Stimulated activated CD4-positive, alpha-beta T cell treated with anti-CD3 and anti-CD28 coated beads, Interleukin-4, amount 100 ng/mL, for 4 hours (primary cell): ENCODE data around the gene ALG2.

Experiments used
- DNase-seq, 2 experiments: peaks; one replicate each; pipeline ENCODE4 v3.0.0-alpha.2; 2020

The ALG2 gene, protein sequence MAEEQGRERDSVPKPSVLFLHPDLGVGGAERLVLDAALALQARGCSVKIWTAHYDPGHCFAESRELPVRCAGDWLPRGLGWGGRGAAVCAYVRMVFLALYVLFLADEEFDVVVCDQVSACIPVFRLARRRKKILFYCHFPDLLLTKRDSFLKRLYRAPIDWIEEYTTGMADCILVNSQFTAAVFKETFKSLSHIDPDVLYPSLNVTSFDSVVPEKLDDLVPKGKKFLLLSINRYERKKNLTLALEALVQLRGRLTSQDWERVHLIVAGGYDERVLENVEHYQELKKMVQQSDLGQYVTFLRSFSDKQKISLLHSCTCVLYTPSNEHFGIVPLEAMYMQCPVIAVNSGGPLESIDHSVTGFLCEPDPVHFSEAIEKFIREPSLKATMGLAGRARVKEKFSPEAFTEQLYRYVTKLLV

GRCh38 chr9:99221621-99222415 lies at the start of gene ALG2, which contains the start of gene SEC61B:
TSS of gene ALG2 (minus strand) at chr9:99221942. CDS start at chr9:99221894, 48 bp downstream.
TSS of gene SEC61B (plus strand) at chr9:99222282. CDS start at chr9:99222364, 82 bp downstream.
- peak; percentile 92 to 93 for DNase-seq

GRCh38 chr9:99270491-99270890 lies 48.7 kb upstream of the ALG2 start:
- no peak for DNase-seq

DNA sequence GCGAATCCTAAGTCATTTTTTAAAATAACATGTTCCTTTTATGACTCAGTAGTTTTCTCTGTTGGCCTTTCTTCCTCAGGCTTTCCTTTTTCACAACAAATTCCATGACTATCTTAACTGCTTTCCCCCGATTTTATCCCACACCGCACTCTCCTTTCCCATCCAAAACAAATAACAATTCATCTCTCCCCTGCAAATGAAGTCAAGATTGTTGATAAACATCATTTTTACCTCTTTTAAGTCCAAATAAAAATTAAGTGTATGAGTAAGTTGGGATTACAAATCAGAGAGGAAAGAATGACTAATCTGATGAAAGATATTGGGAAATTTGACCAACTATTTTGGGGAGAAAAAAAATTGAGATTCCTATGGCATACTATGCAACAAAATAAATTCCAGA lies 47.7 kb upstream of the ALG2 start:
- no peak for DNase-seq

- peak; percentile 44 to 60 for DNase-seq
Observed at GRCh38 chr9:99266255-99267023, 44.7 kb upstream of the ALG2 start.

DNA sequence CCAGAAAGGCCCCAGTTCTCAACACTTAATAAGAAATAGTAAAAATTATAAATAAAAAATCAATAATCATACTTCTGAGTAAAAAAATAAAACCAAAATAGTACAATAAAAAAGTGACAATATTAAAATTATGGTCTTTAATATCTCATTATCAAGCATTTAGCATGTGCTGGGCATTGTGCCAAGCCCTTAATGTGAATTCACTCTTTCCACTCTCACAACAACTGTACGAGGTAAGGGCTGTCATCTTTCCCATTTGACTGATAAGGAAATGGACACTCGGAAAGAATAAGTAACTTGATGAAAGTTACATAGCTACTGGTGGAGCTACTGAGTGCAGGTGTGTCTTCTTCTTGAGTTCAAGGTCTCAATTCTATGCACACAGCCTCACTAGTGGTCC lies 43.9 kb upstream of the ALG2 start:
- no peak for DNase-seq

- peak in 1 of 2 experiments; percentile 19 for DNase-seq
Observed at GRCh38 chr9:99264070-99264680, 42.4 kb upstream of the ALG2 start.

DNA sequence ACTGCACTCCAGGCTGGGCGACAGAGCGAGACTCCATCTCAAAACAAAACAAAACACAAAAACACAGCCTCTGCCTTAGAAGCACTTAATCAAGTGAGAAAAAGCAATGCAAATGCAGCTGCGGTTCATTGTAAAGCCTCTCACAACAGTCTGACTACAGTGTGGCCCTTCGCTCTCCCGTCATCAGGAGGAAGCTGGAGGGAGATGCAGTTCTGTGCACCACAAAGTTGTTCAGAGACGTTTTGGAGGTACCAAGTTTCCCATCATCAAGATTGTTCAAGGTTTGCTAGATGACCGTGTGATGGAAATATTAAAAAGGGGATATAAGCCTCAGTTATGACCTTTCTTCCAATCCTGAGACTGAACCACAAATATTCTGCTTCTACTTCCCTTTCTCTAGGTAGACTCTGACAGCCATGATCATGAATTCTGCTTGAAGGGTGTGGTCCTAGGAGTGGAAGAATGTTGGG lies 41.2 kb upstream of the ALG2 start:
- DNase-seq: no peak

DNA sequence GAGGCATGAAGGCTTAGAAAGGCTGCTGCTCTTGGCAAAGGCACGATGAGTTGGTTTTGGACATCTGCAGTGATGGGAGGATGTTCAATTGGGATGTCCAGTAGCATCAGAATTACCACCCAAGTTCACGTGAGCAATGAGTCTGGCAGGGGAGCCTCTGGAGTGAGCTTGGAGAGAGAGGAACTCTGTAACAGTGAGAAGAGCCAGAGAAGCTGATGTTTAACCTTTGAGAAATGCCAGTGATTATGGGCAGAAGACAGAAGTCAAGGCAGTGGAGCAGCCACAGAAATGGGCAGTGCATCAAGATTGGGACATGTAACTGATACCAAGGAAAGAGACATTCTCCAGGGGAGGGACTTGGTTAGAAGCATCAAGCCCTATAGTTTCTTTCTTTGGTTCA lies 40.2 kb upstream of the ALG2 start:
- no peak for DNase-seq

GRCh38 chr9:99259231-99259918 lies 37.6 kb upstream of the ALG2 start:
- peak; percentile 18 to 37 for DNase-seq

DNA sequence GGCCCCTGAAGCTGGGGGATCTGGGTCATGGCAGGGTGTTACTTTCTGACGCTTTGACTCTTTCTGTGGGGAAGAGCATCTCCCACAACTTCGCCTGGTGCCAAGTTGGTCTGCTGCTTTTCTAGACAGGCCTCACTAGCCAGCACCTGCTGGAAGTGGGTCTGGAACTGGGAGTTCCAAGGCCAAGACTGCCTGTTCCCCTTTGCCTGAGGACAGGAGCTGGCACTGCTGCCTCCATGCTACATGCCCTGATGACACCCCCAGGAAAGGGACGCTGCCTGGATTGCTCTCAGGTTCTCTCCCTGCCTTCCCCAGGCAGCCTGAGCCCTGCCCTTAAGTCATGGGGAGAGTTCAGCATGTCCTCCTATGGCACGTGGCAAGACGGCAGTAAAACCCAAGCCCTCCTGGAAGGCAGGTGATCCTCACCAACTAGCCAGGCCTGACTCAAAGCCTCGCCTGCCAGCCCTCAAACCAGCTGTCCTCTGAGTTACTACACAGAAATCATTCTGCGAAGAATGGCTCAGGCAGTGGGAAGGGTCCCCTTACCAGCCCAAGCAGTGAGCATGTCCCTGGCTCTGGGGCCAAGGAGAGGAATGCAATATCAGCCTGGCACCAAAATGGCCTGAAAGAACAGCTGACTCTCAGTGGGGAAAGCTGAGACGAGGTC lies 36.1 kb upstream of the ALG2 start:
- no peak for DNase-seq

DNA sequence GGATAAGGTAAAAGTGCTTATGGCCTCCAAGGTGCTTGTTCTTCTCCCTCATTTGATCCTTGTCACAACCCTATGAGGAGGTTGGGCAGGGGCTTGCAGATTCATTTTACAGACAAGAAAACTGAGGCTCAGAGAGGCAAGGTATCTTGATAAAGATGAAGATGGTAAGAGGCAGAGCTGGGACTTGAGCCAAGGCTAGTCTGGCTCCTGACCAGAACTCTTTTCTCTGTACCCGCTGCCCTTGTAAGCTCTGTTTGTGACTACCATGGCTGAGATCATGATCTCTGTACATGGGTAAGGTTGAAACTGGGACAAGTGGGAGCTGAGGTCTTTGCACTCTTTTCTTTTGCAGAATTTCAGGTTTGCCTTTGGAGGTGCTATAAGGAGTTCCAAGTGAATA lies 33.9 kb upstream of the ALG2 start:
- no peak for DNase-seq

DNA sequence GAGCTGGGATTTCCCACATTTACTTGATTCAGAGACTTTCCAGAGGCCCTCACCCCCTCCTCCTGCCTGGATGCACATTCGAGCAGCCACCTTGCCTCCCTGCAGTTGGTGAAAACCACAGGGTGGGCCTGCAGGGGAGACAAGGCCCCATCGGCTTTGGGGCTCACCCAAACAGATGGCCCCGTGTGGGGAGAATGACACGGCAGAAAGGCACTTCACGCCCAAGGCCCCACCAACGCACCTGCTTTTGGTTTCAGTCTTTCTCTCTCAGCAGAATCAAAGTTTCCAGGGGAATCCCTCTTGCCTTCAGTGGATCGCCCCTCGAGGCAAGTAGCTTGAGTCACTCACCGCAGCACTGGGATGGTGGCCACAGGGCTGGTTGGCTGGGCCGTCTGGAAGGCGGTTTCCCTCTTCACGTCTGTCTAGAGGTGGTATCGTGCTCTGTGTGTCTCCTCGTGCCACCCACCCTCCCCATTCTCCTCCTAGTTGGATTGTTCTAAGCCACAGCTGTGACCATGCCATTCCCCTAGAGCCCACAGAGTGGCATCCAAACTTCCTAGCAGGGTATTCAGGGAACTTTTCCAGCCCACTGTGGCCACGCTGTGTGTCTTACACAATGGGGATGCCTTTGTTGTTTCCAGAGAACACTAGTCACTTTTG lies 32.2 kb upstream of the ALG2 start:
- peak; percentile 73 to 84 for DNase-seq

DNA sequence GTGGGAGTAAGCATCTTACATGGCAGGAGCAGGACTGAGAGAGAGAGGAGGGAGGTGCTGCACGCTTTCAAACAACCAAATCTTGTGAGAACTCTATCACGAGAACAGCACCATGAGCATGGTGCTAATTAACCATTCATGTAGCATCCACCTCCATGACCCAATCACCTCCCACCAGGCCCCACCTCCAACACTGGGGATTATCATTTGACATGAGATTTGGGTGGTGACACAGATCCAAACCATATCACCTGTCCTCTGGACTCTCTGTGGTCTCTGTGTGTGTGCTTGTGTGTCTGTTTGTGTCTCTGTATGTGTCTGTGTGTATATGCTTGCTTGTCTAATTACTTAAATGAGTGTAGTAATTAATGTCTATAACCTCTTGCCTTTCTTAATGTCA lies 31.4 kb upstream of the ALG2 start:
- DNase-seq: no peak

- DNase-seq: no peak
Observed at GRCh38 chr9:99251157-99251556, 29.4 kb upstream of the ALG2 start.

DNA sequence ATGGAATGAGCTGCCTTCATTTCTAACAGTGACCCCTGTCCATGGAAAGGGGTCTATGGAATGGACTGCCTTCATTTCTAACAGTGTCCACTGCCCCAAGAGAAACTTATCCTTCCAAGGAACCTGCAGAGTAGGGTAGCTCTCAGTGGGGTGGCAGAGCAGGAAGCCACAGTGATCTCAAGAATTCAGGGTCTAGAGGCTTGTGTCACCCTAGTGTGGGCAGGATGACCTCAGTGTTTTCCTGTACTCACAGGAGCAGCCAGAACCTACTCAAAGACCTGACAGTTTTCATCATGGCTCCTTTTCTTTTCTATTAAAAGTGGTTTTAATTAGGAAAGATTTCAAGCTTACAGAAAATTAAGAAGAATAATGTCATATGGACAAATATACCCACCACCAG lies 27.9 kb upstream of the ALG2 start:
- DNase-seq: no peak

DNA sequence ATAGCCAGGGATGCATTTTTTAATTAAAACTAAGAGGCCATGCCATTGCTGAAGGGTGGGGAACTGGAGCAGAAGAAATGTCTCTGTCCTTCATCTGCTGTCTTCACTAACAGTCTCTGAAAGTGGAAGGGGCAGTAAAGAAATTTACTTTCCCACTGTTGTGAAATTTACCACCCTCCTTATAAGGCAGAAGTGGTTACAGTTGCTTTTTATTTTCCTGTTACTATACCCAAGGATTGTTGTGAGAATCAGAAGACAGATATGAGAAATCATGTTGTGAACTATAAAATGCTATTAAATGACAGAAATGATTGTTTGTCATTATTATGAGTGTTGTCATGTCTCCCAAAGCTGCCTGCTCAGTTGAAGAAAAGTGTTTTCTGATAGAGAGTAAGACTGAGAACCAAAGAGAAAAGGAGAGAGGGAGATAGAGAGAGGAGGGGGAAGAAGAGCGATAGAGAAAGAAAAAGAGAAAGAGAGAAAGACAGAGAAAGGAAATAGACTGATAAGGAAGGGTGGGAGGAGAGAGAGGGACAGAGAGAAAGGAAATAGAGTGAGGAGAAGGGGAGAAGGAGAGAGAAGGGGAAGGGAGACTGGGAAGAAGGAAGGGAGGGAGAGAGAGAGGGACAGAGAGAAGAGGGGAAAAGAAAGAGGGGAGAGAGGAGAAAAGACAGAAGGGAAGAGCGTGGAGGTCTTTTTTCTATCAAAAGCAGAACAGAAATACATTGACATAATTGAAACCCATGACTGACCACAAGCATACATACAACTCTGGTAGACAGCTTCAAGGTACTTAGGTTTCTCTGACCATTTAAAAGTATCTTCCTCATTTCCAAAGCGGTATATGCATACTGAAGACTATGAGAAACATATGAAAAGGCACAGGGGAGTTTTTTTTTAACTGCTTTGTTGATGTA lies 22.9 kb upstream of the ALG2 start:
- DNase-seq: no peak

- DNase-seq: no peak
Observed at GRCh38 chr9:99241106-99241505, 19.4 kb upstream of the ALG2 start.

GRCh38 chr9:99239341-99240060 lies 17.8 kb upstream of the ALG2 start:
- no peak for DNase-seq

- DNase-seq: no peak
Observed at GRCh38 chr9:99238331-99238730, 16.6 kb upstream of the ALG2 start.
